AG04450 (cell line): Measurements from ENCODE around the gene TIMP4. TPM values are rescaled to one million over a fixed set of nuclear protein-coding genes. Genes with fewer than 3 reads are reported as not detected.

Source experiments
- CTCF ChIA-PET: fragments of 300-600, 350-600 bp; formaldehyde crosslinking; extraction: SDS; loops from one replicate; lab custom pipeline; 2022; ENCODE audit warnings: antibody characterized with exemption, inconsistent platforms; lab: Charles Lee
- POLR2A ChIA-PET: fragments of 350-600 bp; formaldehyde crosslinking; extraction: SDS; loops from one replicate; lab custom pipeline; 2021; ENCODE audit warnings: antibody characterized with exemption, inconsistent platforms; lab: Yijun Ruan, JAX
- DNase-seq: peaks from one replicate; pipeline ENCODE4 v3.0.0-alpha.2; 2011; ENCODE audit warnings: low read depth, low spot score
- H3K27ac ChIP-seq: one replicate; pipeline ENCODE4 v1.5.1; 2012; ENCODE audit warnings: low read depth, low read length, control low read depth
- H3K27me3 ChIP-seq: one replicate; pipeline ENCODE4 v1.6.0; 2012; ENCODE audit warnings: low read length; ENCODE audit not compliant: control insufficient read depth, insufficient read depth
- H3K4me3 ChIP-seq: 2 replicates; pipeline ENCODE4 v1.5.1; 2011; ENCODE audit warnings: mild to moderate bottlenecking, low read depth, low read length, control low read depth
- H3K9me3 ChIP-seq: 2 replicates; pipeline ENCODE4 v1.5.1; 2012; ENCODE audit warnings: low read length; ENCODE audit not compliant: control insufficient read depth, insufficient read depth
- polyA plus RNA-seq: library from polyadenylated mRNA; depleted of rRNA; stranded (reverse); fragments of >200 nt; gene quantifications from 2 replicates; pipeline ENCODE4 v1.2.3, GENCODE V29; 2011
- TF ChIP-seq, protein P1 (sequence below): IDR thresholded peaks from 2 replicates; pipeline ENCODE4 v1.5.1; 2011; ENCODE audit warnings: low read depth, low read length, control low read depth, inconsistent platforms

The TIMP4 gene
- polyA plus RNA-seq, 1 experiment: 3.6 TPM

DNA sequence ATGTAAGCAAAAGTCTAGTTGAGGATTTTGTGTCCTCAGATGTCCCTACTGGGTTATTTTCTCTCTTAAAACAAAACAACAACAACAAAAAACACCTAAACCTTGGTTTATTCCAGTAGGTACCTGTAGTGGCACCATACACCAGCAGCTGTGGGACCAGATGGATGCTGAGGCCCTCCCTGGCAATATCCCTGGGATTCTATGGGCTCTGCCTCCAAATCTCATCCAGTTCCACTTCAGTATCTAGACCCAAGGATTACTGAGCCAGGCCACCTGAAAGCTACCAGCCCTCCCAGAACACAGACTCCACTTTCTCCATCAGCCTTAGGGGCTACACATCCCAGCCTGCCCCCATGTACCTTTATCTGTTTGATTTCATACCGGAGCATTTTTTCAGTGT is 1.7 kb downstream of the TIMP4 start:
- Histone ChIP-seq H3K4me3 (no peak overlapping the region), H3K9me3 (no peaks in the 10 kb centered on the region; the same call in 1 of the 2 replicates), H3K27ac (no peak overlapping the region), H3K27me3 (peaks cover 6% of the 10 kb centered on the region)
- DNase-seq: no peak
- ChIA-PET CTCF (interaction anchor here (1.4 kb wide), 1 partner anchor 322 kb away, joined by 4 read pairs; no protein-coding TSS in a partner anchor), POLR2A (no interaction called here)
- TF ChIP-seq, protein P1, sequence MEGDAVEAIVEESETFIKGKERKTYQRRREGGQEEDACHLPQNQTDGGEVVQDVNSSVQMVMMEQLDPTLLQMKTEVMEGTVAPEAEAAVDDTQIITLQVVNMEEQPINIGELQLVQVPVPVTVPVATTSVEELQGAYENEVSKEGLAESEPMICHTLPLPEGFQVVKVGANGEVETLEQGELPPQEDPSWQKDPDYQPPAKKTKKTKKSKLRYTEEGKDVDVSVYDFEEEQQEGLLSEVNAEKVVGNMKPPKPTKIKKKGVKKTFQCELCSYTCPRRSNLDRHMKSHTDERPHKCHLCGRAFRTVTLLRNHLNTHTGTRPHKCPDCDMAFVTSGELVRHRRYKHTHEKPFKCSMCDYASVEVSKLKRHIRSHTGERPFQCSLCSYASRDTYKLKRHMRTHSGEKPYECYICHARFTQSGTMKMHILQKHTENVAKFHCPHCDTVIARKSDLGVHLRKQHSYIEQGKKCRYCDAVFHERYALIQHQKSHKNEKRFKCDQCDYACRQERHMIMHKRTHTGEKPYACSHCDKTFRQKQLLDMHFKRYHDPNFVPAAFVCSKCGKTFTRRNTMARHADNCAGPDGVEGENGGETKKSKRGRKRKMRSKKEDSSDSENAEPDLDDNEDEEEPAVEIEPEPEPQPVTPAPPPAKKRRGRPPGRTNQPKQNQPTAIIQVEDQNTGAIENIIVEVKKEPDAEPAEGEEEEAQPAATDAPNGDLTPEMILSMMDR: no peak

DNA sequence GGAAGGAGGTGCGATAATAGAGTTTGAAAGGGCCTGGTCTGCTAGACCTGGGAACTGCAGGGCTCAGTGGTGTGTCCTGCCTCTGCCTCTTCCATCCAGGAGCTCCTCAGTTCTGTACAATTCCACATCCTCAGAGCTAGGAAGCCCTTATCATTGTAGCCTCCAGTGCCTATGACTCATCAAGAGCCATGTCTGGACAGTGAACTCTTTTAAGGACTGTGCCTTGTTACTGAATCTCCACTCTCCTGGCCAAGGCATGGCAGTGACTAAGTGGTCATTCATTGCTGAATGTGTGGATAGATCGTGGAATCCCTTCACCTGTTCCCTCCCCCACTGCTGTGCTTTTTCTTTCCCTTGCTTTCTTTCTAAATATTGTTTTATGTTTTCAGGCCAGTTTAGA is 2.9 kb downstream of the TIMP4 start:
- POLR2A ChIA-PET: no interaction called here
- CTCF ChIA-PET: interaction anchor here (1.0 to 3.5 kb wide), 3 partner anchors 17 to 324 kb away, joined by 3 to 22 read pairs (median 4); no protein-coding TSS in a partner anchor
- TF ChIP-seq, protein P1: no peak
- H3K4me3 ChIP-seq: no peak overlapping the region
- H3K9me3 ChIP-seq: no peaks in the 10 kb centered on the region; the same call in 1 of the 2 replicates
- H3K27ac ChIP-seq: no peak overlapping the region
- peaks cover 11% of the 10 kb centered on the region for H3K27me3 ChIP-seq
- no peak for DNase-seq

DNA sequence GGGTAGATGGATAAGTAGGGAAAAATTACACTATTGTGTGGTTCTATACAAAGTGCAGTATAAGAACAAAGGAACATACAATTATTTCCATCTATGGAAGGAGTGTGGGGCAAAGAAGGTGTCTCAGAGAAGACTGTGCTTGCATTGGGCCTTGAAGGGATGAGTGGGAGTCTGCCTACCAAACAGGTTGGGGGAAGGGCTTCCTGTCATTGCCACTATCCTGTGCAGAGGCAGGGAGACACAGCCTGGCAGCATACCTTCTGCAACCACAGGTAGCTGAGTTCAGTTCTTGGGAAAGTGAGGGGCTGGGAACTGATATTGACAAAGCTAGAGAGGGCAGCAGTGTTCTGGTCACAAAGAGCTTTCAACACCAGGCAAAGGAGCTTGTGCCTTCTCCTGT is 3.4 kb downstream of the TIMP4 start:
- POLR2A ChIA-PET: no interaction called here

DNA sequence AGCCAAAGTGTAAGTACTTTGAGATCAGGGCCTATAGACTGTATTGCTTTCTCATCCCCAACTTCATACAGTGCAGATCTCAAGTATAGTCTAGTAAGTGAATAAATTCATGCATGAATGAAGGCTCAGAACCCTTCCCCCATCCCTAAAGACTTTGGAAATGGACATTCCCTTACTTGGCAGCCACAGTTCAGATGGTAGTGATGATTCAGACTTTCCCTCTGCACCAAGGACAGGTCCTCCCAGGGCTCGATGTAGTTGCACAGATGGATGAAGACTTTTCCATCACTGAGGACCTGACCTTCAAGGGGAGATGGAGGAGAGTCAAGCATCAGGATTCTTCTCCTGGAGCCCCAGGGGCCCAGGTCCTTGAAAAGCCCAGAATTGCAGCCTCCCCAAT is 4.6 kb downstream of the TIMP4 start:
- CTCF ChIA-PET: interaction anchor here (3.5 kb wide), 1 partner anchor 22 kb away, joined by 22 read pairs; no protein-coding TSS in a partner anchor
- DNase-seq: no peak

More for the DNA sequence above, 3.4 kb downstream of the TIMP4 start:
- Histone ChIP-seq H3K9me3 (no peaks in the 10 kb centered on the region; the same call in 1 of the 2 replicates), H3K27me3 (peaks cover 11% of the 10 kb centered on the region), H3K27ac (no peak overlapping the region), H3K4me3 (no peak overlapping the region)
- no peak for DNase-seq
- CTCF ChIA-PET: interaction anchor here (1.5 to 3.5 kb wide), 2 partner anchors 17 to 21 kb away, joined by 3 to 22 read pairs; no protein-coding TSS in a partner anchor
- TF ChIP-seq, protein P1: no peak

GRCh38 chr3:12150112-12150511 is 8.6 kb downstream of the TIMP4 start:
- Histone ChIP-seq H3K27me3 (peaks cover 19% of the 10 kb centered on the region), H3K4me3 (no peak overlapping the region), H3K9me3 (no peaks in the 10 kb centered on the region), H3K27ac (no peak overlapping the region)
- ChIA-PET CTCF (interaction anchor here (1.0 to 3.3 kb wide), 5 partner anchors 15 to 330 kb away, joined by 3 to 14 read pairs (median 7); no protein-coding TSS in a partner anchor), POLR2A (interaction anchor here (0.6 kb wide), 1 partner anchor 29 kb away, joined by 6 read pairs; no protein-coding TSS in a partner anchor)
- TF ChIP-seq, protein P1: no peak
- no peak for DNase-seq

More for the DNA sequence above, 4.6 kb downstream of the TIMP4 start:
- POLR2A ChIA-PET: no interaction called here
- Histone ChIP-seq H3K27ac (no peak overlapping the region), H3K9me3 (no peaks in the 10 kb centered on the region; the same call in 1 of the 2 replicates), H3K4me3 (no peak overlapping the region), H3K27me3 (peaks cover 15% of the 10 kb centered on the region)
- TF ChIP-seq, protein P1: no peak
